GM19239 (cell line): ENCODE measurements around the gene TP53I13.

Experiments used
- DNase-seq: peaks from one replicate; pipeline ENCODE4 v3.0.0; 2011; ENCODE audit warnings: low spot score; ENCODE audit not compliant: insufficient read length
- FAIRE-seq: peaks from 2 replicates; lab custom pipeline; 2011; peaks lifted over from hg19 to GRCh38; lab: Jason Lieb, UNC

TP53I13 gene

DNA sequence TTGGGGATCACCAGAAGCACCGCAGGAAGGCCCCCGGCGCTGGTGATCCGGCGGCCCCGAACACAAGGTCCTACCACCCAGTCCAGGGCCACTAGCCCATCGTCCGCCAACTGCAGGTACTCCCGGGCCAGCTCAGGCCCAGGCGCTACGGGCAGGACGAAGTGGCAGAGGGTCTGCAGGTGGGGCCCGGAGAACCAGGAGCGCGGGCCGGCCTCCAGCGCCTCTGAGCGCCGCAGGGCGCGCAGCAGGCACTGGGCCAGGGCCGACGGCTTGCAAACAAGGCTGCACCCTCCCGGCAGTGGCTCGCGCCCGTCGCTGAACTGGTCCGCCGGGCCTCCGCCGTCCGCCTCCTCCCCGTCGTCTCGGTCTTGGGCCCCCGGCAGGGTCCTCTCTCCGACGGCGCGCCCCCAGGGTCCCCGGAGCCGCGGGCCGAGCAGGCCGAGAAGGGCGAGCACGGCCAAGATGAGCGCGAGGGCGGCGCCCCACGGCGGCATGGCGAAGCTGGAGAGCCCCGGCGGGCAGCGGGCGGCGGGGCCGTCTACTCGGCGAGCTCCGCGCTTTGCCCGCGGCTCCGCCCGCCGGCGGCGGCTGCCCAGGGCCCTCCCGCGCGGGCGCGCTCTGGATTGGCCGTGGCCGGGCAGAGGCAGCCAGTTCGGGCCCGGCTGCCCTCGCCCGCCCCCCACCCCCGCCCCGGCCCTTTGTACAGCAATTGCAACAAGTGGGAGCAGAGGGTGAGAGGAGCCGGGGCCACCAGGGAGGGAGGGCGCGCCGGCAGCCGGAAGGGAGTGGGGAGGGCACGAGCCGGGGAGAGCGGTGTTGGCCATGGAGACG, 1.8 kb upstream of the TP53I13 start, which contains the start of gene ABHD15:
TSS of gene ABHD15 (minus strand) at position 565 of the 831 bp plus-strand sequence. CDS start at position 494, 71 bp downstream.
- FAIRE-seq (no peak), DNase-seq (peak; percentile 59)

DNA sequence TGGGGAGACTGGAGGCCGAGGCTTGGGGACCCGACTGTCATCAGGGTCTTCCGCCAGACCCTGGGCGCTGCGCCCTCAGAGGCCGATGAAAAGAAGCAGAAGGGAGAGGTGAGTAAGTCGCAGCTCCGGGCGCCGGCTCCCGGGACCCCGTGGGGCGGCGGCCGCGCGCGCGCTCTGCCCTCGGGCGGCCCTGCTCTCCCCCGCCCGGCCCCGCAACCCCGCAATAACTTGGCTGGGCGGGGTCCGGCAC, 1.3 kb upstream of the TP53I13 start:
- FAIRE-seq (no peak), DNase-seq (no peak)

DNA sequence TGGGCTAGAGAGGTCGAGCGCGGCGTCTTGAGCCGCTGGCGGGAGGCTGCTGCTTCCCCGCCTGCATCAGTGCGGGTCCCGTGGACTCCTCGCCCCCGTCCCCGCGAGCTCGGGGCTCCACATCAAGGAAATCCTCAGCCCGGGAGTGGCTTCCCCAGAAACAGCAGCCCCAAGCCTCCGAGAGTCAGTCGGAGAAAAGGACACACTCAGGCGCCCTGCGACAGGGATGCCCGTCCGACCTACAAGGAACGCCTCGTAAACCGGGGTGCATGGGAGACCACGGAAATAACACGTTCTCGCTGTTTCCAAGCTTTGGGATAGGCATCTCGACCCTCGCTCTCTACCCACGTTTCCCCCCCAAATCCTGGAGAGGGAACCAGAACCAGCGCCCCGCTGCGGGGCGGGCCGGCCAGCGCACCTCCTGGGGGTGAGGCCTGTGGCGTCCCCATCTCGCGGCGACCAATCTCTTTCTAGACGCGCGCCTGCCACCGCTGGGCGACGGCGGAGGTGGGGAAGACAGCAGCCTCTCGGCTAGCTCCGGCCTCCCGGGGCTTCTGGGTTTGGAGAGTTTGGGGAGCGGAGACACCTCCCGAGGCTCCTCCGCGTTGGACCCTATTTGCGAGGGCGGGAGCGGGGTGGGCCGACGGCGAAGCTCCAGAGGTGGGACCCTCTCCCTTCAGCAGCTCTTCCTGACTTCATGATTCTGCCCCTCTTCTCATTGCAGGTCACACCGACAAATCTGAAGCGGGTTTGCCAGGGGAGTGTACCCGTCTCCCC, 759 bp upstream of the TP53I13 start:
- FAIRE-seq: peak; percentile 64
- peak; percentile 92 for DNase-seq

DNA sequence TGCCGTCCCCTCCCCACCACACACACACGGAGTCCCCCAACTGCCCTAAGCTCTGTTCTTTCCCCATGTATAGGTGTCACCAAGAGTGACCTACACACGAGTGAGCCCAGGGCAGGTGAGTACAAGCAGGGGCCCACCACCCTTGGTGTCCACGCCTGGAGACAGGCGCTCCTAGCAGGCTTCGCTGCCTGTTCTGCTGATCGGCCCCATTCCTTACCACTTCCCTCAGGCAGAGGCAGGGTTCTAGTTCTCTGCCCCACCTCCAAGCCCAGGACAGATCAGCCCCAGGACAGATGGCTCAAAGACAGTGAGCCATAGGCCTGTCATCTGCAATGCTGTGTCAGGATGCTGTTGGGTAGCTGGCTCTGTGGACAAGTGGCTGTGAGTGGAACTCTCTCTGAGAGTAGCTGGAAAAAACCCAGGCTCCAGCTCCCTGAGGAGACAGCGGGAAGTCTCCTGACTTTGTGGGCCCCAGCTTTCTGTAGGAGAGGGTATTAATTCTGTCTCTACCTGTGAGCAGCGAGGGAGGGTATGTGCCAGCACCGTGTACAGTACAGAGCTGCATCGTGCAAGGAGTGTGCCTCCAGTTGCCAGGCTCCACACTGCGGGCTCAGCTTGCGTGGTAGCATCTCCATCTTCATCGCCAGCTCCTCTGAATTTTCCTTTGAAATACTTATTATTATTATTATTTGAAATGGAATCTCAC, 897 bp downstream of the TP53I13 start:
- DNase-seq: no peak
- FAIRE-seq: no peak

DNA sequence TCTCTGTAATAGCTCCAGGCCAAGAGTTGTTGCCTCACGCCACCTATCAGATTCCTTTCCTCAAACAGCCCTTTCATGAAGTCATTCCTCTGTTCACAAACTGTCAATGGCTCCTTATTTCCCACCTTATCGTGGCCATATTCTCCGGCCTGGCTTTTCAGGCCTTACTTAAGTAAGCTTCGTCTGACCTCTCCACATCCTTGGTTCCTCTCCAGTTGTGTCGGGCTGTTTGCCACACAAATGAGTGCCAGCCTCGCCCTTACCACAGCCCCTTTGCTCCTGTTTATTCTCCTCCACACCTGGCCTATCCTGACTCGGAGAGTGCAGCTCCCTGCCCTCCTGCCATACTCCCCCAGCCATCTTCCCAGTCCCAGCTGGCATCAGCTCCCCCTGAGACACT, 2.0 kb downstream of the TP53I13 start:
- DNase-seq: no peak
- FAIRE-seq: no peak

DNA sequence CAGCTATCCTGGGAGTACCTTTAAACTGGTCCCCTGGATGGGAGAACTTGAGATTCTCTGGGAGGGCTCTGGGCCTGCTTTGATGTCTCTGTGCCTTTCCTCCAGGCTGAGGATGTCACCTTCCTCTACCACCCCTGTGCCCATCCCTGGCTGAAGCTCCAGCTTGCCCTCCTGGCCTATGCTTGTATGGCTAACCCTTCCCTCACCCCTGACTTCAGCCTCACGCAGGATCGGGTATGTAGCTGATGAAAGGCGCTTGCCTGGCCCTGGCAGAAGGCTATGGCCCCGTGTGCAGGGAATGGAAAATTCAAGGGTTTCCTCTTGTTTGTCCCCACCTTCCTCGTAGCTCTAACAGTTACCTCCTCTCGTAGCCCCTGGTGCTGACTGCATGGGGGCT, 3.0 kb downstream of the TP53I13 start:
- DNase-seq (no peak), FAIRE-seq (no peak)

DNA sequence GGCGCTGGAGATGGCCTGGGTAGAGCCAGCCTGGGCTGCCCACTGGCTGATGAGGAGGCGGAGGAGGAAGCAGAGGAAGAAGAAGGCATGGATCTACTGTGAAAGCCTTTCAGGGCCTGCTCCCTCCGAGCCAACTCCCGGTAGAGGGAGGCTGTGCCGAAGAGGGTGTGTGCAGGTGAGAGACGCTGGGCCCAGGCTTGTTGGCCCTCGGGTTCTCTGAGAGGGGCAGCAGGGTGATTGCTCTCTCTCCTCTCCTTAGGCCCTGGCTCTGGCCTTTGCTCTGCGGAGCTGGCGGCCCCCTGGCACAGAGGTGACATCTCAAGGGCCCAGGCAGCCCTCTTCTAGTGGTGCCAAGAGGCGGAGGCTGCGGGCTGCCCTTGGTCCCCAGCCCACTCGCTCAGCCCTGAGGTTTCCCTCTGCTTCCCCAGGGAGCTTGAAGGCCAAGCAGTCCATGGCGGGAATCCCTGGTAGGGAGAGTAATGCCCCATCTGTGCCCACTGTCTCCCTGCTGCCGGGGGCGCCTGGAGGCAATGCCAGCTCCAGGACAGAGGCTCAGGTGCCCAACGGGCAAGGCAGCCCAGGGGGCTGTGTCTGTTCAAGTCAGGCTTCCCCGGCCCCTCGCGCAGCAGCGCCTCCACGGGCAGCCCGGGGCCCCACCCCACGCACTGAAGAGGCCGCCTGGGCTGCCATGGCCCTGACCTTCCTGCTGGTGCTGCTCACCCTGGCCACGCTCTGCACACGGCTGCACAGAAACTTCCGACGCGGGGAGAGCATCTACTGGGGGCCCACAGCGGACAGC, 3.6 kb downstream of the TP53I13 start:
- FAIRE-seq (no peak), DNase-seq (no peak)

DNA sequence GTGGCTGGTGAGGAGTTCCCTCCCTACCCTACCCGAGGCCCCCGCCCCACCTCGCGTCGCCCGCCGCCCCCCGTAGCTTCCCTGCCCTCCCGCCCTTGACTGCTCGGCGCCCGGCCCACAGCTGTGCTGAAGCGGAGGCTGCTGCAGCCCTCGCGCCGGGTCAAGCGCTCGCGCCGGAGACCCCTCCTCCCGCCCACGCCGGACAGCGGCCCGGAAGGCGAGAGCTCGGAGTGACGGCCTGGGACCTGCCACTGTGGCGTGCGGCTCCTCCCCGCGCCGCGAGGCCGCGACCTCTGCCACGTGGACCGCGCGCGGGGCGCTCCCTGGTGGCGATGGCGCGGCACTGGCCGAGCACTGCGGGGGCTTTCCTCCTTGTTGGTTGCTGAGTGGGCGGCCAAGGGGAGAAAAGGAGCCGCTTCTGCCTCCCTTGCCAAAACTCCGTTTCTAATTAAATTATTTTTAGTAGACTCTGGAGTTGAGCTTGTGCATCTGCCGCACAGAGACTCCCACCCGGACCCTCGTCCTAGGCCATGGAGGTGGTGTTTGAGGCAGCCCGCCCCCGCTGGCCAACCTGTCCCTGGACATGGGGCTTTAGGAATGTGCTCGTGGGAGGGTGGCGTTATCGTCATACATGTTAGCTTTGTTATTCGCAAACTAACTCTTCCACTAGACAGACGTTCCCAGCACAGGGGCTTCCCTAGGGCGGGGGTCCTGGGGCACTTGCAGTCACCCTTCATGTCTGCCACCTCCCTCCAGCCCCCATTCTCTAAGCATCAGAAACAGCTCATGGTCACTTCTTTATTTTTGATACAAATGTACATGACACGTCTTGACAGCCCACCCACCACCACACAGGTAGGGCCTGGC, 4.4 kb downstream of the TP53I13 start:
- no peak for FAIRE-seq

DNA sequence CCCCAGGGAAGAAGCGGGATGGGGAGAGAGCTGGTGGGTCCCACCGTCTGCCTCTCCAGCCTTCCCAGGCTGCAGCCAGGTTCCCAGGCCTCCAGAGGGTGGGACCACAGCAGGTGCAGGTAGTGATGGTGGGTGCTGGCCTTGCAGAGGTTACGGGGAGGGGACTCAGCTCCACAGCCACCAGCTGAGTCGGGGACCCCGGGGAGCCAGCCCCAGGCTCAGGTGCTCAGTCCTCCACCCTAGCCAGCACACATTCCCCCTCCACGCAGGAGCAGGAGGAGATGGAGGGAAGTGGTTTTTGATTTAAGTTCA, 5.0 kb downstream of the TP53I13 start:
- FAIRE-seq (no peak), DNase-seq (no peak)

More for the DNA sequence above, 4.4 kb downstream of the TP53I13 start:
- DNase-seq: no peak

DNA sequence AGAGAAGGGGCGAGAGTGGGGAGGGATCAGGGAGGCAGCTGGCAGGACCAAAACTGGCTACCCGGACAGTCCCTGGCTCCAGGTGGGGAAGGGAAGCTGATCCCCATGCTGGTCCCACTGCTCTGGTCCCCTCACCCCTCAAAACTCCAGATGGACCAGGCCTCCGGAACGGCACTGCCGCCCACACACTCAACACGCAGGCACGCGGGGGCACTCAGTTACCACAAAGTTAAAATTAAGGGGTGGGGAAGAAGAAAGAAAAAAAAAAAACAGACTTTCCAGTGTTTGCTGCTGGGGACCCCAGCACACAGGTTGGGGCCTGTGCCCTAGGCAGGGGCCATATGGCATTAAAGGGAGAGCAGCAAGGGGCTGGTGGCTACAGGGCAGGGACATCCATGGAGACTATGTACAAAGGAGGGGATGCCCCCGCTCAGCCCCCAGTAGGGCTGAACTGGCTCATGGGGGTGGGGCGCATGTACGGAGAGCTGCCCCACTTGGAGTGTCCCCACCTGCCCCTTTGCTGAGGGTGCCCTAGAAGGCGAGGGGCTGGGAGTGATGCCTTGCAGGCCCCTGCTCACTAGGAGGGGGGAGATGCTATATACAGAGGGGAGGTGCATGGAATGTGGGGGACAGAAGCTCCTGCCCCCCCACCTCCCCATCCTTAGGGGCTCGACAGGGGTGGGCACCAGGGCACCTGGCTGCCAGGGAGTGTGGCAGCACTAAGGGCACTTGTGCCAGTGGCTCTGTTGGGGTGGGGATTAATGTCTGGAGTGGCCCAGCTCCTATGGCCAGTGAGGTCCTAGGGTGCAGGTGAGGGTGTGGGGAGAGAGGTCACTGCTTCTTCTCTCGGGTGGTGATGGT, 5.6 kb downstream of the TP53I13 start:
- FAIRE-seq: no peak
- no peak for DNase-seq

DNA sequence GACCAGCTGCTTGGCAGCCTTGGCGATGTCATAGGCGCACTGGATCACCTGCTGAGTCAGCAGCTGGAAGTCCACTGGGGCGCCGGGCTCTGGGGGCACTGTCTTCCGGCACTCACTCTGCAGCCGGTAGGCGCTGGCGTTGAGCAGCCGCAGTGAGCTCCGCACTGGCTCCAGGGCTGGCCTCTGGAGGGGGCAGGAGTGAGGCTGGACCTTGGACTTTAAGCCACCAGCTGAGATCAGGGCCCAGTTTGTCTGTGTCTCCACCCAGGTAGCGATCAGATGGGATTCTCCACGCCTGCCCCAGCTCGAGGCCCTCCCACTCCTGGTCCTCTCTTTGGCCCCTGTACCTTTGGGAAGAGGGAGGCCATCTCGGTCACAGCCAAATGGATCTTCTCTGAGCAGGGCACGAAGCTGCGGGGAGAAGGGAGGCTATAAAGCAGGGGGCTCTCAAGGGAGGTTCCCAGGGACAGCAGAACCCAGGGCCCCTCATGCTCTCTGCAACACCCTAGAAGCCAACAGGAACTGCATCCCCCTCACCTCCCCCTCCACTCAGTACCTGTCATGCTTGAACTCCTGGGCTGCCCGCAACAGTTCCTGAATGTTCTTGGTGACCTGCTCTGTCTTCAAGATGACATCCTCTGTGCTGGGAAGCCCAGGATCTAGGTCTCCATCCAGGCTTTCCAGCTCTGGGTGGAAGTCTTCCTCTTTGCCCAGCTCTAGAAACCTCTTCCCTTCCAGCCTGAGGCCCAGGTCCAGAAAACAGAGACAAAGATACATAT, 6.4 kb downstream of the TP53I13 start:
- FAIRE-seq (no peak), DNase-seq (no peak)

DNA sequence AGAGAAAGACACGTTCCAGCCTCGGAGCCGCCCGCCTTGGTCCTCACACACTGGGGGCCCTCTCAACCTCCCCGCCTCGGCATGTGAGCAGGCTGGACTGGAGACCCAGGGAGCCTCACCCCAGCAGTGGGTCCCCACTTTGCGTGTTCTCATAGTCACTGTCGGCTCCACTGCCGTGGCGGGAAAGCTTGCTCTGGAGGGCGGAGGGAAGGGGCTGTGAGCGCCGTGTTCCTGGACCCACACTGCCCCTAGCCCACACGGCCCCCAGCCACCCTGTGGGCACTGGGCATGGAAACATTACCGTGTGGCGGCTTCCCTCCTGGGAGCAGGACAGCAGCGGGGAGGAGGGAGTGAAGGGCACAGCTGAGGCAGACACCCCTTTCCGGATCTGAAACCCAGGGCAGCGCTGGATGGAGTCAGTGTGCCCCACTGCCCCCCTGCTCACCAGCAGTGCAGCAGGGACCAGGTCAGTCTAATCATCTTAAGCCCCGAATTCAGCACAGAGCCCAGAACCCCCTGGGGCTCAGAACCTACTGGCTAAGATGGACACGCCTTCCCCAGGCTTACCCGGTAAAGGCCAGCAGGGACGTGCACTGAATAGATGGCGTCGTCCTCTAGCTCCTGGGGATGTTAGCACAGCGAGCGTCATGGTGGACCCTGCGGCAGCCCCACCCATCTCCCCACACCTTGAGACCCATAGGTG, 7.2 kb downstream of the TP53I13 start:
- no peak for FAIRE-seq

DNA sequence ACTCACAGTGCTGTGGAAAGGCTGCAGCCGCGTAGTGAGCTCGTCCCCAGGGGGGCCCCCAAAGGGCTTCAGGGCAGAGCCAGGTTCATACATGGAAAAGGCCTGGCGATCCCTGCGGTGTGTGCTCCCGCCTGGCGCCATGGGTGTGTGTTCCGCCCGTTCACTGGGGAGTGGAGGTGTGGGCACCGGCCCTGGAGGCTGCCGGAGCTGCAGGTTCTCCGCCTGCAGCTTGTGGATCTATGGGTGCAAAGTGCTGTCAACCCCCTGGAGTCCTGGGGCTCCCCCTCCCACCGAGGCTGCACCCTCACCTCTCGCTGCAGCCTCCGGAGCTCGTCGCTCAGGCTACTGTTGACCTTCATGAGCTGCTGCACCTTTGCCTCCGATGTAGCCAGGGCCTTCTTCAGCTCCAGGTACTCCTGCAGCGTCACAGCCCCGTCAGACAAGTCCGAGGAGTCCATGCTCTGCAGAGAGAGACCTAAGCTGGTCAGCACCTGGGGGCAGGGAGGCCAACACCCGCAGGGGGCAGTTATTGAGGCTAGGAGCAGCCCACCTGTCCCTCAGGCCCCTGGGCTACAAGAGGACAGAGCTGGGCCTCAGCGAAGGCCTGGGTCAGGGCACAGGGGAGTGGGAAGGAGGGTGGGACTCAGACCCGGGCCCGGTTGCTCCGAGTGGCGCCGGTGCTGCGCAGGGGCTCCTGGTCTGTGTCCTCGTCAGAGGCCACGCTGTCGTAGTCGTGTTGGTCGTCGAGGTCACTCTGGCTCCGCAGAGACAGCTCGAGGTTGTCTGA, 7.9 kb downstream of the TP53I13 start:
- DNase-seq (no peak), FAIRE-seq (no peak)

More for the DNA sequence above, 7.2 kb downstream of the TP53I13 start:
- DNase-seq: no peak

DNA sequence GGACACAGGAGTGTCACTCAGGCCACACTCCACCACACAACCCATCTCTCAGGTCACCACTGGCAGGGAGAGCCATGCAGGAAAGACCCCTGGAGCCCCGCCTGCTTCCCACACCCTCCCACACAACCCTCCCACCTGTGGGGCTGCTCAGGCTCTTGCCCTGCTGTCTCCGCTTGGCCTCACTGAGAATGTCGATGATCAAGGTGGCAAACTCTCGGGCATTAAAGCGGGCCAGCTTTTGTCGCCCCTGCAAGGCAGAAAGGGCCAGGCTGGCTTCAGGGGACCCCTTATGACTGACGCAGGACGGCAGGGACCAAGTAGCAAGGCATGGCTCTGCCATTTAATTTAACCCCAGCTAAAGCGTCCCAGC, 8.5 kb downstream of the TP53I13 start:
- DNase-seq (no peak), FAIRE-seq (no peak)

DNA sequence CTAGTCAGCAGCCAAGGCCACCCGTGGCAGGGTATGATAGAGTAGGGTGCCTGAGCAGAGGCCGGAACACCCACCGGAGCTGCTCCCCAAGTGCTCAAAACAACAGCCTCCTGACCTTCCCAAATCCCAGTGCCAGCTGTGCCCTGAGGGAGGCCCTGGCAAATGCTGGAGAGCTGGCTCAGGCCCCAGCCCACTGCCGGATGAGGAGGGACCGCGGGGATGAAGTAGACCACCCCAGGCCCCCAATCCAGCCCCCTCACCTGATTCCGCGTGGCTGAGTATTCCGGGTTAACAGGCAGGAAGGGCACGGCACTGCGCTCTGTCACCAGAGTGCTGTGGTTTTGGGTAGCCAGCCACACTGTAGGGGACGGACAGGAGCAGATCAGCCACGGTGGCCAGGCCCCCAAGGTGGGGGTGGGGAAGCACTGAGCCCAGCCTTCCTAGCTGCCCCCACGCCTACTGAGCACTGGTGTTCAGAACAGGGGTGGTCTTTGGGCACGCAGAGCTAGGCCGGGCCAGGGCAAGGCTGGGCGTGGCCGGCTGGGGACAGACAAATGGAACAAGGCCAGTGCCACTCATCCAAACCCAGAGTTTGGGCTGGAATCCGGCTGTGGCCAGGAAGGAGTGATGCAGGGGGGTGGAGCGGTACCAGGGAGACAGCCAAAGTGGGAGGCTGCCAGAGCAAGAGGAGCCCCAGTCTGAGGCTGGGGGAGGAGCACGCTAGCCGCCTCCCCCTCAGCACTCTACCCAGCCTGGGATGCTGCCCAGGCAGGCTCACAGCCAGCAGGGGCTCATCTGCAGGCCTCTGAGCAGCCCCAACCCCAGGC, 9.1 kb downstream of the TP53I13 start:
- FAIRE-seq: no peak
- no peak for DNase-seq
